ENCODE results near the gene FADD.
A peak's percentile ranks its signal among the peaks of the same experiment; 100 is the strongest.
"Not testable (repeated sequence)": the region's sequence is repeated elsewhere in the genome, so short reads cannot be mapped to it uniquely, and the experiment has no call there.

FADD gene

DNA sequence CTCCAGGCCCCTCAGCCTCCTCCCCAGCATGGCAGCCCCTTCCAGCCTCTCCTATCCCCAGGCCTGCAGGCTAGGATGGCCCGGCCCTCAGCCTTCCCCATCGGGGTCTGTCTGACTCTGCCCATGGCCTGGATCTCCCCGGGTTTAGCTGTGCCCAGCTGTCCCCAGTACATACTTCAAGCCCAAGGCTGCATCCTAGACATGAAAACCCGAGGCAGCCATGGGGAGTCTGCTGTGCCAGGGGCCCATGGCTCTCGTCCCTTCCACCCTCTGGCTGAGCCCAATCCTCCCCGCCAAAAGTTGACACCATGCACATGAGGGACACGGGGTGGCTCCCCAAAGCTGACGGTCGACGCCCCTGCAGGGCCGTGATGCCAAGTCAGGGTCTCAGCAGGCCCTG lies 22.2 kb upstream of the FADD start:
- no peak for FAIRE-seq
- DNase-seq (ENCODE audit: low spot score) = no peak

- FAIRE-seq (no peak), DNase-seq (ENCODE audit: low spot score) (no peak)
These were observed 20.8 kb upstream of the FADD start for GRCh38 chr11:70182266-70182665.

DNA sequence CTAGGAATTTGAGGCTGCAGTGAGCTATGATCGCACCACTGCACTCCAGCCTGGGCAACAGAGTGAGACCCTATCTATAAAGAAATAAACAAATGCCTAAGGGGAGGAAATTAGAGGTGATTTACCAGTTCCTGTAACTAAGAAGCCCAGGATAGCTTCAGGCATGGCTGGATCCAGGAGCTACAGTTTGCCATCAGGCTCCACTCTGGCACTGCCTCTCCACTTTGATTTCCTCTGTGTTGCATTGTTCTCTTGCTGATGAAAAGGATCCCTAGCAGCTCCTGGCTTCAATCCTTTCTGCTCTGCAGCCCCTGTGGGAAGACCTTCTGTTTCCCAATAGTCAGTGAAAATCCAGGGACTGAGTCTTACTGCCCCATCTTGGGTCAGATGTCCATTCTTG lies 20.1 kb upstream of the FADD start:
- no peak for DNase-seq (ENCODE audit: low spot score)
- FAIRE-seq = no peak

DNA sequence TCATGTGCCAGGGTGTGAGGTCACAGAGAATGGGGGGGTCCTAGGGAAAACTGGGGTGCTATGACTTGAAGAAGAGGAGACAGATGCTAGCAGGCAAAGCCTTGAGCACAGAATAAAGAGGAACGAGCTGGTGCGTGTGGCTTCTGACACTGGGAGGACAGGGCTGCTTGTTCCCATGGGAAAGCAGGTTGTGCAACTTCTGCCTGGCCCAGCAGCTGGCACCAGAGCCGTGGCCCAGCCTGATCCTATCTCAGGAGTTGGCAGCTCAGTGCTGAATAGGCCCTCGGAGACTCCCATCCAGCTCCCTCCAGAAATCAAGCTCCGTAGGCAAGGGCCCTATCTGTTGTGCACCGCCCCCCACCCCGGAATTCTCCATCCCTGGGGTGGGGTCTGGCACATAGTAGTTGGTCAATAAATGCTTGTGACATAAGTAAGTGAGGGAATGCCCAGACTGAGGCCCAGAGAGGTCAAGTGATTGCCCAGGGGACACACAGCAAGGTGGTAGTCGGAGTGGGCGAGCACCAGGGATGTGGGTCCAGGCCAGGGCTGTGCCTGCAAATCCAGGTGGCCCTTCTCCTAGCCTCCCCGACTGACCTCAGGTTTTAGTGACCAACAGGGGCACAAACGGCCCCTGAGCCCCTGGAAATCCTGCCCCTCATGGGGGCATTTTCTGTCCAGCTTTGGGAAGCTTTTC lies 19.5 kb upstream of the FADD start:
- no peak for FAIRE-seq
- DNase-seq (ENCODE audit: low spot score) = no peak

DNA sequence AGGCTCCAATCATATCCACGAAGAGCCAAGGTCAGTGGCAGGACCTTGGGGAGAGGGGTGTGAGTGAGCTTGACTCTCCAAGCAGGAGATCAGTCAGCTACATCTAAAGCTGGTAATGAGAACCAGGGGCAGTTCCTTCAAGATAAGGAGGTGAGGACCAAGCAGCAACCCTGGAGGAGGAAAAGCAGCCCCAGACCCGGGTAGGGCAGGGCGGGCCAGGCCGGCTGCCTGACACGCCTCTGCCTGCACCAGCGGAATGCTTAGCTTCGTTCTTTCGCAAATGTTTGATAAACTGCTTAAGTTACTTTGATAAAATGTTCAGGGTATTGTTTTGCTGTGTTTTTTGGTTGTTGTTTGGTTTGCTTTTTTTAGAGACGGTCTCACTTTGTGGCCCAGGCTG lies 18.7 kb upstream of the FADD start:
- FAIRE-seq (no peak), DNase-seq (ENCODE audit: low spot score) (no peak)

- FAIRE-seq (no peak), DNase-seq (ENCODE audit: low spot score) (no peak)
These were observed 17.6 kb upstream of the FADD start for GRCh38 chr11:70185348-70186055.

- no peak for FAIRE-seq
These were observed 16.7 kb upstream of the FADD start for GRCh38 chr11:70186420-70186819.

GRCh38 chr11:70186936-70187335 lies 16.2 kb upstream of the FADD start:
- no peak for DNase-seq (ENCODE audit: low spot score)
- FAIRE-seq = no peak

More at GRCh38 chr11:70186420-70186819, 16.7 kb upstream of the FADD start:
- DNase-seq (ENCODE audit: low spot score) = no peak

- FAIRE-seq (no peak), DNase-seq (ENCODE audit: low spot score) (no peak)
These were observed 15.3 kb upstream of the FADD start for GRCh38 chr11:70187771-70188170.

DNA sequence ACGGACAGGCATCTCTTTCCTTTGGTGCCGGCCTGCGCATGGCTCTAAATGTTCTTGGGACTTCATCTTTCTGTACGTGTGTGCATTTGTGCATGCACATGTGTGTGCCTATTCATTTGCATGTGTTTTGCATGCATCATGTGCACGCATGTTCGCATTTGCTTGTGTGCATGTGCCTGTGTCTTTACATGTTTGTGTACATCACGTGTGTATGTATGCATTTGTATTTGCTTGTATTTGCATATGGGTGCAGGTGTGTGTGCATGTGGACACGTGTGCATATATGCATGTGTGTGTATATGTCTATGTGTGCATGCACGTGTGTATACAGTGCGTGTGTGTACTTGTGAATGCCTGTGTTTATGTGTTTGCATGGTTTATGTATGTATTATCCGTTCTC lies 13.5 kb upstream of the FADD start:
- no peak for FAIRE-seq

GRCh38 chr11:70191495-70192140 lies 11.5 kb upstream of the FADD start:
- no peak for FAIRE-seq
- peak; percentile 13 for DNase-seq (ENCODE audit: low spot score)

More for the DNA sequence above, 13.5 kb upstream of the FADD start:
- DNase-seq (ENCODE audit: low spot score) = no peak

DNA sequence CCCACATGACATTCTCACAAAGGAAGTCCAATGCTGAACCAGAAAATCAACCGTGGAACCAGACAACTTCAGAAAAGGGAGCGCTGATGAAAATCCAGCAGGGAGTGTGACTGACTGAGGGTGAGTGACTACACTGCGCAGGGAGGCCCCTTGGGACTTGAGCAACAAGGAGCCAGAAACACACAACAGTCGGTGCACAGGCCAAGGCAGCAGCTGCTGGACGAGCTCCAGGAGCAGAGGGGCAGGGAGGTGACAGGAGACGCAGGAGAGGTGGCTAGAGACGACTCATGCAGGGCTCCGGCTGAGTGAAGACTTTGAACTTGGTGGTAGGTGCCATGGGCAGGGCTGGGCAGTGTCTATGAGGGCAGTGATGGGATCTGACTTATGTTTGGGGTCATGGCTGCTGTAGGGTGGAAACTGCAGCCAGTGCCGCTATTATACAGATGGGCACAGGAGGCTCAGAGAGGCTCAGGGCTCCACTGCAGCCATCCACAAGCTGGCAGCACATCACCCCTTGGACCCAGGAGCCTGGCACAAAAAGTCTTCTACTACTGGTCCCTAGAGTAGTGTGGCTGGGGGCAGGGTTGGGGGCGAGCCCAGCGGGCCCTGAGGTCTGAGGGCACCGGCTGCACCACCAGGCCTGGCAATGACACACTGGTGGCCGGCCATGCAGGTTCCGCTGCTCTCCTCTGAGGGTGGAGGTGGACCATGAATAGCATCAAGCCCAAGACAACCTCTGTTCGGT lies 10.3 kb upstream of the FADD start:
- FAIRE-seq (no peak), DNase-seq (ENCODE audit: low spot score) (no peak)

- DNase-seq (ENCODE audit: low spot score) = no peak
- no peak for FAIRE-seq
These were observed 9.4 kb upstream of the FADD start for GRCh38 chr11:70193411-70194292.

- DNase-seq (ENCODE audit: low spot score) = no peak
- FAIRE-seq = no peak
These were observed 8.0 kb upstream of the FADD start for GRCh38 chr11:70194792-70195791.

DNA sequence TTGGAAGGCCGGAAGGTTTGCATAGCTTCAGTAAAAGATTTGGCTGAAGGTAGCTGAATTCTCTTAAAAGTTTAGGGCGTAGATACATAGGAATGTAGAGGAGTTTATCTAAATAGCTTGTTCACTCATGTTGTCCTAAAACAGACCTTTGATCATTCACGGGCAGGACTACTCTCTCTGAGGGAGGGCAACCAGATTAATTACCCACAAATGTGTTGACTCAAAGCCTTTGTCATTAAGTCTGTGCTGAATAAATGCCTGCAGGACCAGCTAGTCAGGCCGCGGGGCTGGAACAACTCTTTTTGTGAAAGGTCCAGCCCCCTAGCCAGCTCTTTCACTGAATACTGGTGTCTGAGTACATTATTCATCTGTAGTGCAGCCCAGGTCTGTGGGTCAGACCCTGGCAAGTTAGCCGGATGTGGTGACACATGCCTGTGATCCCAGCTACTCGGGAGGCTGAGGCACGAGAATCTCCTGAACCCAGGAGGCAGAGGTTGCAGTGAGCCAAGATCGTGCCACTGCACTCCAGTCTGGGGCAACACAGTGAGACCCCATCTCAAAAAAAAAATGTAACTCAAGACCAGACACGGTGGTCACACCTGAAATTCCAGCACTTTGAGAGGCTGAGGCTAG lies 2.8 kb upstream of the FADD start:
- no peak for DNase-seq (ENCODE audit: low spot score)
- FAIRE-seq = no peak

DNA sequence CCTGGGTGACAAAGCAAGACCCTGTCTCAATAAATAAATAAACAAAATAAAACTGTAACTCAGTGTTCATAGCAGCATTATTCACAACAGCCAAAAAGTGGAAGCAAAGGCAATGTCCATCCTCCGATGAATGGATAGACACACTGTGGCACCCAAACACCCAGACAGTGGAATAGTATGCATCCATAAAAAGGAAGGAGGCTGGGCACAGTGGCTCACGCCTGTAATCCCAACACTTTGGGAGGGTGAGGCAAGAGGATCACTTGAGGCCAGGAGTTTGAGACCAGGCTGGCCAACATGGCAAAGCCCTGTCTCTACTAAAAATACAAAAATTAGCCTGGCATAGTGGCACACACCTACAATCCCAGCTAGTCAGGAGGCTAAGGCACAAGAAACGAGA lies 2.0 kb upstream of the FADD start:
- FAIRE-seq; DNase-seq (ENCODE audit: low spot score): not testable (repeated sequence)

- FAIRE-seq (no peak), DNase-seq (ENCODE audit: low spot score) (no peak)
These were observed 924 bp upstream of the FADD start for GRCh38 chr11:70201882-70202861.
